Endodermal cell (in vitro differentiated cells): ENCODE data around the gene DHX30. TPM values are rescaled to one million over a fixed set of nuclear protein-coding genes. Genes with fewer than 3 reads are reported as not detected.

Experiments used
- DNase-seq: peaks from one replicate; pipeline ENCODE4 v3.0.0-alpha.2; 2017
- H3K27ac ChIP-seq: 2 replicates; pipeline ENCODE4 v1.5.1; 2013; ENCODE audit warnings: mild to moderate bottlenecking, low read depth, low read length, moderate library complexity
- H3K27me3 ChIP-seq: 2 replicates; pipeline ENCODE4 v1.6.1; 2013; ENCODE audit warnings: mild to moderate bottlenecking, low read length, moderate library complexity; ENCODE audit not compliant: insufficient read depth, control insufficient read depth, poor library complexity, severe bottlenecking
- H3K36me3 ChIP-seq: 2 replicates; pipeline ENCODE4 v1.7.0; 2013; ENCODE audit warnings: mild to moderate bottlenecking, low read length, moderate library complexity; ENCODE audit not compliant: control insufficient read depth, insufficient read depth
- H3K4me1 ChIP-seq: one replicate; pipeline ENCODE4 v1.7.0; 2013; ENCODE audit warnings: low read length; ENCODE audit not compliant: control insufficient read depth, insufficient read depth
- H3K4me3 ChIP-seq: 2 replicates; pipeline ENCODE4 v1.5.1; 2013; ENCODE audit warnings: mild to moderate bottlenecking, low read length, moderate library complexity
- H3K9ac ChIP-seq: 2 replicates; pipeline ENCODE4 v1.6.1; 2013; ENCODE audit warnings: mild to moderate bottlenecking, low read length, moderate library complexity; ENCODE audit not compliant: poor library complexity, severe bottlenecking; ENCODE audit errors: extremely low read depth
- H3K9me3 ChIP-seq: 2 replicates; pipeline ENCODE4 v1.6.1; 2013; ENCODE audit warnings: mild to moderate bottlenecking, low read length, moderate library complexity; ENCODE audit not compliant: control insufficient read depth
- H3K27ac Mint-ChIP-seq: 2 replicates; pipeline ENCODE4 v1.8.0; 2020; ENCODE audit warnings: mixed read lengths
- H3K27me3 Mint-ChIP-seq: 2 replicates; pipeline ENCODE4 v1.8.0; 2021; ENCODE audit warnings: mild to moderate bottlenecking, mixed read lengths; ENCODE audit not compliant: insufficient read depth
- H3K36me3 Mint-ChIP-seq: 2 replicates; pipeline ENCODE4 v1.8.0; 2020; ENCODE audit warnings: low read depth, mixed read lengths
- H3K4me1 Mint-ChIP-seq: 2 replicates; pipeline ENCODE4 v1.8.0; 2020; ENCODE audit warnings: mixed read lengths
- H3K4me3 Mint-ChIP-seq: 2 replicates; pipeline ENCODE4 v1.8.0; 2020; ENCODE audit warnings: mild to moderate bottlenecking, moderate library complexity, mixed read lengths
- H3K9me3 Mint-ChIP-seq: 2 replicates; pipeline ENCODE4 v1.8.0; 2020; ENCODE audit warnings: mild to moderate bottlenecking, mixed read lengths
- CTCF ChIP-seq: fragments of 200-600 bp; sonication (generic); conservative IDR thresholded peaks from 2 replicates; pipeline ENCODE4 v1.5.0; 2021; ENCODE audit warnings: antibody characterized with exemption, mild to moderate bottlenecking
- WGBS, 2 experiments: methylation state at CpG; one replicate each; pipeline versions ENCODE4 v1.1.5 to v1.1.7; 2013; ENCODE audit warnings: missing lambda C conversion rate in 2 of 2, mixed read lengths in 1 of 2; ENCODE audit not compliant: insufficient coverage in 1 of 2, insufficient read length in 1 of 2; 5-methylcytosine and 5-hydroxymethylcytosine counted together
- total RNA-seq, 2 donors: library from RNA; stranded (reverse); fragmentation: NEBNext Ultra II Directional in 1 of 2; extraction: Animal tissue kit (Norgen Biotek cat#: 25700) in 1 of 2; gene quantifications; 2 replicates in 1 of 2; 3 replicates in 1 of 2; pipeline ENCODE4 v1.2.1, GENCODE V29; 2021

DHX30 gene
- total RNA-seq, 2 donors from 2014 or later = 104 to 113 TPM

- peaks cover 74% of the 10 kb centered on the region for H3K36me3 Mint-ChIP-seq
- WGBS, 2 experiments = 95 to 97% methylated on average over 19 to 23 of the region's 23 CpGs
- H3K9me3 Mint-ChIP-seq = no peaks in the 10 kb centered on the region
These were observed 45.0 kb downstream of the DHX30 start for GRCh38 chr3:47847801-47848518.

GRCh38 chr3:47848599-47849117 lies 45.7 kb downstream of the DHX30 start:
- peak overlapping the region; percentile 49 for H3K27ac ChIP-seq
- 95 to 96% methylated on average over 15 to 23 of the region's 23 CpGs for WGBS, 2 experiments
- peaks cover 91% of the 10 kb centered on the region for H3K36me3 ChIP-seq
- H3K4me3 Mint-ChIP-seq = no peak overlapping the region
- H3K4me3 ChIP-seq = no peak overlapping the region
- no peak for DNase-seq
- no peaks in the 10 kb centered on the region for H3K27me3 Mint-ChIP-seq
- H3K4me1 Mint-ChIP-seq = peaks cover 4% of the 10 kb centered on the region
- H3K36me3 Mint-ChIP-seq = peaks cover 67% of the 10 kb centered on the region
- H3K27ac Mint-ChIP-seq = no peak overlapping the region
- H3K9me3 ChIP-seq = no peaks in the 10 kb centered on the region
- no peaks in the 10 kb centered on the region for H3K27me3 ChIP-seq
- H3K4me1 ChIP-seq = no peaks in the 10 kb centered on the region
- H3K9me3 Mint-ChIP-seq = no peaks in the 10 kb centered on the region
- no peak for TF ChIP-seq CTCF
- H3K9ac ChIP-seq = no peak overlapping the region

More at GRCh38 chr3:47847801-47848518, 45.0 kb downstream of the DHX30 start:
- Mint-ChIP-seq H3K4me3 (no peak overlapping the region), H3K27me3 (no peaks in the 10 kb centered on the region), H3K4me1 (peaks cover 11% of the 10 kb centered on the region), H3K27ac (no peak overlapping the region)
- Histone ChIP-seq H3K9me3 (no peaks in the 10 kb centered on the region), H3K4me3 (no peak overlapping the region), H3K4me1 (peaks cover 3% of the 10 kb centered on the region), H3K27me3 (no peaks in the 10 kb centered on the region), H3K27ac (no peak overlapping the region), H3K36me3 (peaks cover 94% of the 10 kb centered on the region), H3K9ac (no peak overlapping the region)
- DNase-seq = no peak
- no peak for TF ChIP-seq CTCF

GRCh38 chr3:47849186-47849698 lies 46.3 kb downstream of the DHX30 start:
- Histone ChIP-seq H3K27me3 (no peaks in the 10 kb centered on the region), H3K4me1 (no peaks in the 10 kb centered on the region), H3K36me3 (peaks cover 89% of the 10 kb centered on the region), H3K4me3 (no peak overlapping the region), H3K27ac (peak overlapping the region; percentile 49), H3K9ac (no peak overlapping the region), H3K9me3 (no peaks in the 10 kb centered on the region)
- no peak for DNase-seq
- Mint-ChIP-seq H3K36me3 (peaks cover 64% of the 10 kb centered on the region), H3K27ac (no peak overlapping the region), H3K27me3 (no peaks in the 10 kb centered on the region), H3K4me1 (no peaks in the 10 kb centered on the region), H3K4me3 (no peak overlapping the region), H3K9me3 (no peaks in the 10 kb centered on the region)
- TF ChIP-seq CTCF = no peak
- 96 to 98% methylated on average over 13 to 14 of the region's 14 CpGs for WGBS, 2 experiments
